SK-N-SH treated with all-trans-retinoic acid at 6 μM for 48 hours (cell line): ENCODE data around the gene MKRN3.

Source experiments
- ATAC-seq: fragments of 200-7000 bp; cut with Tn5 transposase; 3 replicates; pipeline ENCODE4 v1.9.1; 2020; ENCODE audit warnings: mild to moderate bottlenecking, moderate library complexity
- ARNTL ChIP-seq: fragments of 450-650 bp; formaldehyde crosslinking; IDR thresholded peaks from 2 replicates; pipeline ENCODE4 v1.5.0; 2020; ENCODE audit warnings: low read depth, mild to moderate bottlenecking, moderate library complexity, borderline replicate concordance
- CSDC2 ChIP-seq: fragments of 250-450 bp; sonication (Bioruptor Pico); IDR thresholded peaks from 2 replicates; pipeline ENCODE4 v1.5.0; 2020; ENCODE audit warnings: mild to moderate bottlenecking, moderate library complexity
- CSRNP3 ChIP-seq: fragments of 250-450 bp; sonication (Bioruptor Pico); IDR thresholded peaks from 2 replicates; pipeline ENCODE4 v1.5.1; 2021; ENCODE audit warnings: mild to moderate bottlenecking, moderate library complexity
- ESRRG ChIP-seq: fragments of 250-450 bp; sonication (Bioruptor Pico); IDR thresholded peaks from 2 replicates; pipeline ENCODE4 v1.6.1; 2021; ENCODE audit warnings: mild to moderate bottlenecking
- GLIS3 ChIP-seq: fragments of 250-450 bp; sonication (Bioruptor Pico); IDR thresholded peaks from 2 replicates; pipeline ENCODE4 v1.5.0; 2020; ENCODE audit warnings: mild to moderate bottlenecking, moderate library complexity
- ISL1 ChIP-seq: fragments of 250-450 bp; sonication (Bioruptor Pico); IDR thresholded peaks from 2 replicates; pipeline ENCODE4 v2.1.2; 2022; ENCODE audit warnings: mild to moderate bottlenecking, moderate library complexity
- OSR1 ChIP-seq: fragments of 250-450 bp; sonication (Bioruptor Pico); IDR thresholded peaks from 2 replicates; pipeline ENCODE4 v1.8.0; 2022; ENCODE audit warnings: moderate library complexity, mild to moderate bottlenecking, inconsistent platforms
- PATZ1 ChIP-seq: fragments of 250-450 bp; sonication (Bioruptor Pico); IDR thresholded peaks from 2 replicates; pipeline ENCODE4 v1.8.0; 2020; ENCODE audit warnings: mild to moderate bottlenecking, moderate library complexity, borderline replicate concordance
- PPARA ChIP-seq: fragments of 250-450 bp; sonication (Bioruptor Pico); IDR thresholded peaks from 2 replicates; pipeline ENCODE4 v1.5.0; 2020; ENCODE audit warnings: mild to moderate bottlenecking, borderline replicate concordance
- RARB ChIP-seq: fragments of 250-450 bp; sonication (Bioruptor Pico); IDR thresholded peaks from 2 replicates; pipeline ENCODE4 v1.8.0; 2021; ENCODE audit warnings: mild to moderate bottlenecking, moderate library complexity
- SNAI2 ChIP-seq: fragments of 250-450 bp; sonication (Bioruptor Pico); IDR thresholded peaks from 2 replicates; pipeline ENCODE4 v1.5.0; 2020; ENCODE audit warnings: mild to moderate bottlenecking, moderate library complexity
- TCF4 ChIP-seq: fragments of 250-450 bp; sonication (Bioruptor Pico); IDR thresholded peaks from 2 replicates; pipeline ENCODE4 v1.8.0; 2021; ENCODE audit warnings: mild to moderate bottlenecking, moderate library complexity, borderline replicate concordance
- TOX ChIP-seq: fragments of 250-450 bp; sonication (Bioruptor Pico); IDR thresholded peaks from 2 replicates; pipeline ENCODE4 v1.8.0; 2021; ENCODE audit warnings: mild to moderate bottlenecking, moderate library complexity, borderline replicate concordance
- ZFP3 ChIP-seq: fragments of 250-450 bp; sonication (Bioruptor Pico); IDR thresholded peaks from 2 replicates; pipeline ENCODE4 v1.5.0; 2020; ENCODE audit warnings: mild to moderate bottlenecking, moderate library complexity
- ZFP30 ChIP-seq: fragments of 450-650 bp; formaldehyde crosslinking; IDR thresholded peaks from 2 replicates; pipeline ENCODE4 v1.5.0; 2022; ENCODE audit warnings: mild to moderate bottlenecking, moderate library complexity
- ZNF565 ChIP-seq: fragments of 450-650 bp; formaldehyde crosslinking; conservative IDR thresholded peaks from 2 replicates; pipeline ENCODE4 v1.5.0; 2020; ENCODE audit warnings: low read depth, mild to moderate bottlenecking, moderate library complexity
- ZNF70 ChIP-seq: fragments of 450-650 bp; formaldehyde crosslinking; IDR thresholded peaks from 2 replicates; pipeline ENCODE4 v1.5.0; 2020; ENCODE audit warnings: mild to moderate bottlenecking, moderate library complexity
- ZNF8 ChIP-seq: fragments of 450-650 bp; formaldehyde crosslinking; IDR thresholded peaks from 2 replicates; pipeline ENCODE4 v1.5.0; 2020; ENCODE audit warnings: mild to moderate bottlenecking, moderate library complexity
- TF ChIP-seq, protein P1 (sequence below): fragments of 250-450 bp; sonication (Bioruptor Pico); IDR thresholded peaks from 2 replicates; pipeline ENCODE4 v1.8.0; 2021; ENCODE audit warnings: low read depth, mild to moderate bottlenecking, moderate library complexity, borderline replicate concordance
- TF ChIP-seq, protein P2 (sequence below): fragments of 250-450 bp; sonication (Bioruptor Pico); IDR thresholded peaks from 2 replicates; pipeline ENCODE4 v1.5.0; 2020; ENCODE audit warnings: mild to moderate bottlenecking, moderate library complexity
- TF ChIP-seq, protein P3 (sequence below): fragments of 250-450 bp; sonication (Bioruptor Pico); IDR thresholded peaks from 2 replicates; pipeline ENCODE4 v1.5.1; 2020; ENCODE audit warnings: low read depth, mild to moderate bottlenecking, moderate library complexity

The MKRN3 gene

GRCh38 chr15:23570486-23570885, 5.0 kb downstream of the MKRN3 start:
- TF ChIP-seq ARNTL (CRISPR knock-in tag) (no peak), ZNF70 (no peak), RARB (CRISPR knock-in tag) (no peak)
- TF ChIP-seq, protein P1, sequence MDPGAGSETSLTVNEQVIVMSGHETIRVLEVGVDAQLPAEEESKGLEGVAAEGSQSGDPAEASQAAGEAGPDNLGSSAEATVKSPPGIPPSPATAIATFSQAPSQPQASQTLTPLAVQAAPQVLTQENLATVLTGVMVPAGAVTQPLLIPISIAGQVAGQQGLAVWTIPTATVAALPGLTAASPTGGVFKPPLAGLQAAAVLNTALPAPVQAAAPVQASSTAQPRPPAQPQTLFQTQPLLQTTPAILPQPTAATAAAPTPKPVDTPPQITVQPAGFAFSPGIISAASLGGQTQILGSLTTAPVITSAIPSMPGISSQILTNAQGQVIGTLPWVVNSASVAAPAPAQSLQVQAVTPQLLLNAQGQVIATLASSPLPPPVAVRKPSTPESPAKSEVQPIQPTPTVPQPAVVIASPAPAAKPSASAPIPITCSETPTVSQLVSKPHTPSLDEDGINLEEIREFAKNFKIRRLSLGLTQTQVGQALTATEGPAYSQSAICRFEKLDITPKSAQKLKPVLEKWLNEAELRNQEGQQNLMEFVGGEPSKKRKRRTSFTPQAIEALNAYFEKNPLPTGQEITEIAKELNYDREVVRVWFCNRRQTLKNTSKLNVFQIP (CRISPR knock-in tag): no peak
- ATAC-seq: no peak

GRCh38 chr15:23572844-23573243, 7.4 kb downstream of the MKRN3 start:
- no peak for ATAC-seq
- TF ChIP-seq PPARA: no peak
- TF ChIP-seq OSR1 (CRISPR knock-in tag): no peak
- TF ChIP-seq ZNF565 (CRISPR knock-in tag): no peak
- TF ChIP-seq GLIS3 (CRISPR knock-in tag): no peak
- no peak for TF ChIP-seq ZNF8 (CRISPR knock-in tag)
- TF ChIP-seq TCF4: no peak
- no peak for TF ChIP-seq CSDC2 (CRISPR knock-in tag)
- no peak for TF ChIP-seq ARNTL (CRISPR knock-in tag)
- no peak for TF ChIP-seq RARB (CRISPR knock-in tag)
- no peak for TF ChIP-seq CSRNP3 (CRISPR knock-in tag)
- no peak for TF ChIP-seq TOX (CRISPR knock-in tag)
- no peak for TF ChIP-seq ZFP3 (CRISPR knock-in tag)
- TF ChIP-seq ZNF70: no peak
- no peak for TF ChIP-seq PATZ1 (CRISPR knock-in tag)

GRCh38 chr15:23574742-23575141, 9.3 kb downstream of the MKRN3 start:
- no peak for ATAC-seq
- TF ChIP-seq RARB (CRISPR knock-in tag) (no peak), ESRRG (no peak), ISL1 (CRISPR knock-in tag) (no peak), PPARA (no peak), GLIS3 (CRISPR knock-in tag) (no peak)

- no peak for ATAC-seq
- TF ChIP-seq ARNTL (CRISPR knock-in tag) (no peak), SNAI2 (CRISPR knock-in tag) (no peak), PPARA (no peak), ZNF8 (CRISPR knock-in tag) (no peak), CSRNP3 (CRISPR knock-in tag) (no peak), ZNF70 (no peak), ZFP3 (CRISPR knock-in tag) (no peak), CSDC2 (CRISPR knock-in tag) (no peak), GLIS3 (CRISPR knock-in tag) (no peak), OSR1 (CRISPR knock-in tag) (no peak), ESRRG (no peak), RARB (CRISPR knock-in tag) (no peak)
These were observed 10.6 kb downstream of the MKRN3 start for GRCh38 chr15:23576061-23576460.

DNA sequence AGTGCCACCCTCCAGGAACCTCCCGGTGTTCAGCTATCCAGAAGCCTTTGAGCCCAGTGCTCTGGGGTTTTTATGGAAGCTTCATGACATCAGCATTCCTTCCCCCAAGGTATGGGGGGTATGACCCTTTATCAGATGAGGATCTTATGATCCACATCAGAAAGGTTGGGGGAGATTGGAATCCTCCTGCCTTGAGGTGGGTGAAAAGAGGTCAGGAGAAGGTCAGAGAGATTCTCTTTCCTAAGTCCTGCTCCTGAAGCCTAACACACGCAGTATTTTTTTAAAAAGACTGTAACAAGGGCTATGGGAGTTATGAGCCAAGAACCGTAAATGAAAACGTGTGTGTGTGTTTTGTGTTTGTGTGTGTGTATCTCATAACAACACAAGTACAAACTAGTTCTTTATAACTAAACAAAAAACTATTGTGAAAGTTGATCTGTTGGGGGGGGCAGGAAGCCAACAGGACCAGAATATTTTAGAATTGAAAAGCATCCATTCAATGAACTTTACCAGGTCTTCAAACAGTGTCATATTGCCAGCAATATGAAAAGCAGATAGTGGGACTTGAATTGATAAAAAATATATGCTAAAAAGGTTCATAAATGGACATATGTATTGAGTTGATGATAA, 13.2 kb downstream of the MKRN3 start:
- TF ChIP-seq GLIS3 (CRISPR knock-in tag) (no peak), RARB (CRISPR knock-in tag) (no peak), ZNF565 (CRISPR knock-in tag) (no peak), OSR1 (CRISPR knock-in tag) (no peak), CSDC2 (CRISPR knock-in tag) (no peak), ESRRG (no peak), ZFP30 (CRISPR knock-in tag) (no peak), ZFP3 (CRISPR knock-in tag) (no peak)
- TF ChIP-seq, protein P2, sequence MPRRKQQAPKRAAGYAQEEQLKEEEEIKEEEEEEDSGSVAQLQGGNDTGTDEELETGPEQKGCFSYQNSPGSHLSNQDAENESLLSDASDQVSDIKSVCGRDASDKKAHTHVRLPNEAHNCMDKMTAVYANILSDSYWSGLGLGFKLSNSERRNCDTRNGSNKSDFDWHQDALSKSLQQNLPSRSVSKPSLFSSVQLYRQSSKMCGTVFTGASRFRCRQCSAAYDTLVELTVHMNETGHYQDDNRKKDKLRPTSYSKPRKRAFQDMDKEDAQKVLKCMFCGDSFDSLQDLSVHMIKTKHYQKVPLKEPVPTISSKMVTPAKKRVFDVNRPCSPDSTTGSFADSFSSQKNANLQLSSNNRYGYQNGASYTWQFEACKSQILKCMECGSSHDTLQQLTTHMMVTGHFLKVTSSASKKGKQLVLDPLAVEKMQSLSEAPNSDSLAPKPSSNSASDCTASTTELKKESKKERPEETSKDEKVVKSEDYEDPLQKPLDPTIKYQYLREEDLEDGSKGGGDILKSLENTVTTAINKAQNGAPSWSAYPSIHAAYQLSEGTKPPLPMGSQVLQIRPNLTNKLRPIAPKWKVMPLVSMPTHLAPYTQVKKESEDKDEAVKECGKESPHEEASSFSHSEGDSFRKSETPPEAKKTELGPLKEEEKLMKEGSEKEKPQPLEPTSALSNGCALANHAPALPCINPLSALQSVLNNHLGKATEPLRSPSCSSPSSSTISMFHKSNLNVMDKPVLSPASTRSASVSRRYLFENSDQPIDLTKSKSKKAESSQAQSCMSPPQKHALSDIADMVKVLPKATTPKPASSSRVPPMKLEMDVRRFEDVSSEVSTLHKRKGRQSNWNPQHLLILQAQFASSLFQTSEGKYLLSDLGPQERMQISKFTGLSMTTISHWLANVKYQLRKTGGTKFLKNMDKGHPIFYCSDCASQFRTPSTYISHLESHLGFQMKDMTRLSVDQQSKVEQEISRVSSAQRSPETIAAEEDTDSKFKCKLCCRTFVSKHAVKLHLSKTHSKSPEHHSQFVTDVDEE (CRISPR knock-in tag): no peak
- TF ChIP-seq, protein P3, sequence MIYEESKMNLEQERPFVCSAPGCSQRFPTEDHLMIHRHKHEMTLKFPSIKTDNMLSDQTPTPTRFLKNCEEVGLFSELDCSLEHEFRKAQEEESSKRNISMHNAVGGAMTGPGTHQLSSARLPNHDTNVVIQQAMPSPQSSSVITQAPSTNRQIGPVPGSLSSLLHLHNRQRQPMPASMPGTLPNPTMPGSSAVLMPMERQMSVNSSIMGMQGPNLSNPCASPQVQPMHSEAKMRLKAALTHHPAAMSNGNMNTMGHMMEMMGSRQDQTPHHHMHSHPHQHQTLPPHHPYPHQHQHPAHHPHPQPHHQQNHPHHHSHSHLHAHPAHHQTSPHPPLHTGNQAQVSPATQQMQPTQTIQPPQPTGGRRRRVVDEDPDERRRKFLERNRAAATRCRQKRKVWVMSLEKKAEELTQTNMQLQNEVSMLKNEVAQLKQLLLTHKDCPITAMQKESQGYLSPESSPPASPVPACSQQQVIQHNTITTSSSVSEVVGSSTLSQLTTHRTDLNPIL (CRISPR knock-in tag): no peak

More for the DNA sequence above, 13.2 kb downstream of the MKRN3 start:
- no peak for ATAC-seq
